Motor neuron (in vitro differentiated cells): Measurements from ENCODE around the gene NRSN2. TPM values are rescaled to one million over a fixed set of nuclear protein-coding genes. Genes with fewer than 3 reads are reported as not detected.

Source experiments
- ATAC-seq, 8 experiments: fragments of 200-7000 bp; cut with Tn5 transposase; replicated peaks in 6 of 8; 2 replicates each; pipeline ENCODE4 v1.8.0; 2021; ENCODE audit warnings: mild to moderate bottlenecking in 8 of 8, moderate library complexity in 8 of 8
- H3K27ac ChIP-seq, 2 donors: fragments of 250-450 bp; sonication (Bioruptor Pico); 2 replicates each; pipeline ENCODE4 v1.9.0; 2021; ENCODE audit warnings: antibody characterized with exemption in 2 of 2, mild to moderate bottlenecking in 2 of 2, moderate library complexity in 1 of 2
- H3K4me1 ChIP-seq, 2 donors: fragments of 250-450 bp; sonication (Bioruptor Pico); replicated peaks in 1 of 2; 2 replicates each; pipeline ENCODE4 v1.6.1; 2021; ENCODE audit warnings: antibody characterized with exemption in 2 of 2, mild to moderate bottlenecking in 2 of 2, moderate library complexity in 1 of 2
- H3K4me3 ChIP-seq, 5 donors: fragments of 250-450 bp; sonication (Bioruptor Pico); 2 replicates each; pipeline ENCODE4 v1.9.0; 2021; ENCODE audit warnings: antibody characterized with exemption in 5 of 5, mild to moderate bottlenecking in 5 of 5, moderate library complexity in 4 of 5
- WGBS, 10 experiments: fragments of 450-650 bp; shearing (Covaris generic); methylation state at CpG; one replicate each; pipeline ENCODE4 v1.0.0; 2022; 5-methylcytosine and 5-hydroxymethylcytosine counted together
- in situ Hi-C, 9 experiments: fragments of 400-800 bp; cut with MboI; loops; one replicate each; pipeline ENCODE4 v1.15.0; 2021; ENCODE audit warnings: low sequenced_read_pairs in 9 of 9, low pct_unique_long_range_greater_than_20kb in 2 of 9; ENCODE audit not compliant: unreplicated experiment in 9 of 9
- total RNA-seq, 8 experiments: library from RNA; unstranded; fragments of 300-600 nt; gene quantifications; 2 replicates each; pipeline versions ENCODE4 v1.2.3 to v1.2.4, GENCODE V29; 2022

NRSN2 gene
- total RNA-seq, 8 experiments from 2014 or later, result 24.6 to 50.3 (median 31.4) TPM

GRCh38 chr20:311609-312008 is 35.3 kb upstream of the NRSN2 start:
- Histone ChIP-seq H3K4me1 (peaks cover 9 to 14% of the 10 kb centered on the region in 2 donors), H3K4me3 (no peak overlapping the region), H3K27ac (no peak overlapping the region)
- ATAC-seq, result no peak
- in situ Hi-C loops, result no loop called here
- WGBS, 10 experiments, result 67 to 100% (median 92%) methylated on average over 2 to 7 of the region's 7 CpGs

- WGBS, 10 experiments, result 80 to 100% (median 92%) methylated on average over 1 to 7 of the region's 8 CpGs
- H3K27ac ChIP-seq, result no peak overlapping the region
- peaks cover 9 to 14% of the 10 kb centered on the region in 2 donors for H3K4me1 ChIP-seq
- ATAC-seq, result no peak
- in situ Hi-C loops, result no loop called here
- no peak overlapping the region for H3K4me3 ChIP-seq
Measured at GRCh38 chr20:312067-312466, 34.8 kb upstream of the NRSN2 start.

- H3K4me1 ChIP-seq, result peaks cover 9 to 14% of the 10 kb centered on the region in 2 donors
- WGBS, 10 experiments, result 33 to 100% (median 100%) methylated on average over 1 of the region's 1 CpG; no CpG with 5 or more reads in 1 of the 10 experiments
- in situ Hi-C loops, result no loop called here
- H3K27ac ChIP-seq, result no peak overlapping the region
- no peak overlapping the region for H3K4me3 ChIP-seq
- no peak for ATAC-seq
Measured at GRCh38 chr20:312866-313265, 34.0 kb upstream of the NRSN2 start.

GRCh38 chr20:313402-313801 is 33.5 kb upstream of the NRSN2 start:
- Histone ChIP-seq H3K27ac (no peak overlapping the region), H3K4me3 (no peak overlapping the region), H3K4me1 (peaks cover 9 to 14% of the 10 kb centered on the region in 2 donors)
- 67 to 100% (median 94%) methylated on average over 1 to 5 of the region's 5 CpGs; no CpG with 5 or more reads in 2 of the 10 experiments for WGBS, 10 experiments
- ATAC-seq, result no peak
- in situ Hi-C loops, result no loop called here

GRCh38 chr20:313948-314347 is 33.0 kb upstream of the NRSN2 start:
- Histone ChIP-seq H3K27ac (no peak overlapping the region), H3K4me3 (no peak overlapping the region), H3K4me1 (peaks cover 4 to 10% of the 10 kb centered on the region in 2 donors)
- in situ Hi-C loops, result no loop called here
- ATAC-seq, result no peak

GRCh38 chr20:316316-317068 is 30.4 kb upstream of the NRSN2 start:
- 77 to 100% (median 92%) methylated on average over 1 to 2 of the region's 2 CpGs; no CpG with 5 or more reads in 4 of the 10 experiments for WGBS, 10 experiments
- ATAC-seq, result no peak
- in situ Hi-C loops, result no loop called here
- Histone ChIP-seq H3K4me3 (no peak overlapping the region), H3K4me1 (no peaks in the 10 kb centered on the region), H3K27ac (no peak overlapping the region)

GRCh38 chr20:324177-325044 is 22.5 kb upstream of the NRSN2 start:
- ATAC-seq, result peak; percentile 30 to 63 (median 58)
- H3K27ac ChIP-seq, result peak overlapping the region; percentile 73 to 81
- peaks cover 11 to 12% of the 10 kb centered on the region in 2 donors for H3K4me1 ChIP-seq
- WGBS, 10 experiments, result 0% methylated on average over 1 to 15 of the region's 69 CpGs; no CpG with 5 or more reads in 3 of the 10 experiments
- in situ Hi-C loops, result no loop called here
- H3K4me3 ChIP-seq, result peak overlapping the region; percentile 63 to 90 (median 77)

- Histone ChIP-seq H3K4me3 (peak within 1 kb of the TSS; percentile 63 to 90 (median 77)), H3K4me1 (peaks cover 19 to 20% of the 10 kb centered on the region in 2 donors), H3K27ac (peak within 1 kb of the TSS; percentile 91 to 95)
- peak; percentile 51 to 71 (median 64) for ATAC-seq
- in situ Hi-C loops, result no loop called here
- 0 to 2% (median 0%) methylated on average over 5 to 7 of the region's 106 CpGs; no CpG with 5 or more reads in 7 of the 10 experiments for WGBS, 10 experiments
Measured at GRCh38 chr20:325045-325888, 21.6 kb upstream of the NRSN2 start, which contains the start of gene SOX12. Gene SOX12 (plus strand): TSS chr20:325552. CDS start chr20:325925, 373 bp downstream.

GRCh38 chr20:325889-326644 is 20.8 kb upstream of the NRSN2 start:
- ATAC-seq, result peak in 6 of 8 experiments; percentile 1 to 3 (median 1)
- peak overlapping the region; percentile 63 to 90 (median 77) for H3K4me3 ChIP-seq
- in situ Hi-C loops, result no loop called here
- H3K4me1 ChIP-seq, result peaks cover 23 to 24% of the 10 kb centered on the region in 2 donors
- WGBS, 10 experiments, result 0% methylated on average over 1 to 2 of the region's 103 CpGs; no CpG with 5 or more reads in 7 of the 10 experiments
- H3K27ac ChIP-seq, result peak overlapping the region; percentile 91 to 95

- Histone ChIP-seq H3K4me3 (peak overlapping the region; percentile 63 to 90 (median 77)), H3K4me1 (peaks cover 23 to 24% of the 10 kb centered on the region in 2 donors), H3K27ac (peak overlapping the region; percentile 91 to 95)
- WGBS, 10 experiments, result 0% methylated on average over 1 of the region's 38 CpGs; no CpG with 5 or more reads in 9 of the 10 experiments
- peak in 2 of 8 experiments; percentile 0 to 47 for ATAC-seq
- in situ Hi-C loops, result no loop called here
Measured at GRCh38 chr20:326645-327185, 20.2 kb upstream of the NRSN2 start.

GRCh38 chr20:327186-328026 is 19.5 kb upstream of the NRSN2 start:
- Histone ChIP-seq H3K4me3 (peak overlapping the region; percentile 63 to 90 (median 77)), H3K27ac (peak overlapping the region; percentile 34 to 95), H3K4me1 (peaks cover 23 to 24% of the 10 kb centered on the region in 2 donors)
- WGBS, 10 experiments, result 0 to 20% (median 0%) methylated on average over 1 to 9 of the region's 47 CpGs; no CpG with 5 or more reads in 5 of the 10 experiments
- in situ Hi-C loops, result no loop called here
- peak; percentile 6 to 46 (median 38) for ATAC-seq
